ENCODE results near the gene NUDT21.

DNA sequence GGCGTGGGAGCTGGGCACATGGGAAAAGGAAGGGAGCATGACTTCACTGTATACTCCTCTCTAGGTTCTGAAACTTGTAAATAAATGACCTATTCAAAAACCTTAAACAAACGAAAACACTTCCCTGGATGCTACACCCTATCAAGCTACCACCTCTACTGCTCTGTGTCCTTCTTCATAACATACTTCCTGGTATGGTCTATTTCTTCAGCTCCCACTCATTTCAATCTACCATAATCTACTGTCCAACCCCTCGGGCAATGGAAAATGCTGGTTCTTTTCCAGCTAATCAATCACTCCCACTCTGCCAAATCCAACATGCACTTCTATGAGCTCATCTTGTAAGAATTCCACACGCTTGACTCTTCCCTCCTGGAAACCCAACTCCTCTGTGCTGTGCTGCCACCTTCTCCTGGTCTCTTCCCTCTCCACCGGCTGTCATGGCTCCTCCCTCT is 68.2 kb downstream of the NUDT21 start:
- TF ChIP-seq, protein P1, sequence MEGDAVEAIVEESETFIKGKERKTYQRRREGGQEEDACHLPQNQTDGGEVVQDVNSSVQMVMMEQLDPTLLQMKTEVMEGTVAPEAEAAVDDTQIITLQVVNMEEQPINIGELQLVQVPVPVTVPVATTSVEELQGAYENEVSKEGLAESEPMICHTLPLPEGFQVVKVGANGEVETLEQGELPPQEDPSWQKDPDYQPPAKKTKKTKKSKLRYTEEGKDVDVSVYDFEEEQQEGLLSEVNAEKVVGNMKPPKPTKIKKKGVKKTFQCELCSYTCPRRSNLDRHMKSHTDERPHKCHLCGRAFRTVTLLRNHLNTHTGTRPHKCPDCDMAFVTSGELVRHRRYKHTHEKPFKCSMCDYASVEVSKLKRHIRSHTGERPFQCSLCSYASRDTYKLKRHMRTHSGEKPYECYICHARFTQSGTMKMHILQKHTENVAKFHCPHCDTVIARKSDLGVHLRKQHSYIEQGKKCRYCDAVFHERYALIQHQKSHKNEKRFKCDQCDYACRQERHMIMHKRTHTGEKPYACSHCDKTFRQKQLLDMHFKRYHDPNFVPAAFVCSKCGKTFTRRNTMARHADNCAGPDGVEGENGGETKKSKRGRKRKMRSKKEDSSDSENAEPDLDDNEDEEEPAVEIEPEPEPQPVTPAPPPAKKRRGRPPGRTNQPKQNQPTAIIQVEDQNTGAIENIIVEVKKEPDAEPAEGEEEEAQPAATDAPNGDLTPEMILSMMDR (IDR thresholded peaks at IDR 0.05) = no peak
- no peak for TF ChIP-seq ZFX (IDR thresholded peaks at IDR 0.05; ENCODE audit: borderline replicate concordance)
